K562 (cell line): ENCODE data around the gene GFRA1. TPM values are rescaled to one million over a fixed set of nuclear protein-coding genes. Genes with fewer than 3 reads are reported as not detected.
"Not testable (repeated sequence)": the region's sequence is repeated elsewhere in the genome, so short reads cannot be mapped to it uniquely, and the experiment has no call there.

Source experiments
- ATAC-seq: fragments of 200-7000 bp; cut with Tn5 transposase; 3 replicates; pipeline ENCODE4 v1.9.1; 2020; ENCODE audit warnings: moderate library complexity
- BruUV-seq: library from RNA; stranded (reverse); fragments of 400-500 nt; replicated peaks from 2 replicates; lab custom pipeline; 2021; lab: Mats Ljungman, UMichigan
- CTCF ChIA-PET: fragments of 300-600 bp; formaldehyde crosslinking; extraction: SDS; loops from one replicate; lab custom pipeline; 2021; ENCODE audit warnings: low intra/inter-chr PET ratio; lab: Yijun Ruan, JAX
- POLR2A ChIA-PET: fragments of 300-600, 350-650 bp; sonication (Branson Sonifier 250); formaldehyde crosslinking; extraction: SDS; loops from one replicate; lab custom pipeline; 2021; ENCODE audit warnings: antibody characterized with exemption, inconsistent platforms; lab: Yijun Ruan, JAX
- DNase-seq, 4 experiments: peaks; one replicate each; pipeline versions ENCODE4 v3.0.0 to v3.0.0-alpha.2; 2011 to 2018; ENCODE audit warnings: low spot score in 3 of 4, mixed read lengths in 3 of 4; ENCODE audit errors: extremely low read depth in 1 of 4
- FAIRE-seq: peaks from 2 replicates; lab custom pipeline; 2011; peaks lifted over from hg19 to GRCh38; lab: Jason Lieb, UNC
- H2AFZ ChIP-seq: 2 replicates; pipeline ENCODE4 v1.6.0; 2011; ENCODE audit warnings: low read depth, low read length, control low read depth, inconsistent platforms
- H3K27ac ChIP-seq: fragments of 200-600 bp; 3 replicates; pipeline ENCODE4 v1.8.0; 2011; ENCODE audit warnings: low read depth, mild to moderate bottlenecking, control low read depth, inconsistent platforms, low read length, moderate library complexity, mixed read lengths; ENCODE audit errors: extremely low read depth
- H3K27me3 ChIP-seq, 2 experiments: fragments of 300-600 bp in 1 of 2; 2 replicates in 1 of 2; 3 replicates in 1 of 2; pipeline versions ENCODE4 v1.6.0 to v1.8.0; 2011; ENCODE audit warnings: inconsistent platforms in 2 of 2, low read length in 2 of 2, mild to moderate bottlenecking in 1 of 2, mixed read lengths in 1 of 2, moderate library complexity in 1 of 2; ENCODE audit not compliant: control insufficient read depth in 2 of 2, insufficient read depth in 2 of 2
- H3K36me3 ChIP-seq: fragments of 300-600 bp; 3 replicates; pipeline ENCODE4 v1.8.0; 2011; ENCODE audit warnings: mild to moderate bottlenecking, low read length, inconsistent platforms; ENCODE audit not compliant: control insufficient read depth, insufficient read depth
- H3K4me1 ChIP-seq, 2 experiments: fragments of 200-600 bp in 1 of 2; replicated peaks in 1 of 2; 2 replicates in 1 of 2; 3 replicates in 1 of 2; pipeline versions ENCODE4 v1.5.1 to v1.8.0; 2011; ENCODE audit warnings: inconsistent platforms in 2 of 2, low read length in 2 of 2, mild to moderate bottlenecking in 1 of 2, mixed read lengths in 1 of 2, moderate library complexity in 1 of 2; ENCODE audit not compliant: control insufficient read depth in 2 of 2, insufficient read depth in 2 of 2
- H3K4me2 ChIP-seq: 2 replicates; pipeline ENCODE4 v1.6.1; 2011; ENCODE audit warnings: low read length, control low read depth, inconsistent platforms, mixed read lengths; ENCODE audit not compliant: insufficient read depth
- H3K4me3 ChIP-seq: fragments of 200-600 bp; sonication (generic), shearing (Covaris generic); 2 replicates; pipeline ENCODE4 v1.5.1; 2016; ENCODE audit warnings: control low read depth, inconsistent platforms
- H3K79me2 ChIP-seq: fragments of 200-600 bp; 3 replicates; pipeline ENCODE4 v1.8.0; 2011; ENCODE audit warnings: low read length, inconsistent platforms; ENCODE audit not compliant: control insufficient read depth, insufficient read depth
- H3K9ac ChIP-seq, 2 experiments: 2 replicates each; pipeline versions ENCODE4 v1.6.0 to v1.6.1; 2011; ENCODE audit warnings: low read depth in 2 of 2, low read length in 2 of 2, control low read depth in 1 of 2, inconsistent platforms in 1 of 2, mild to moderate bottlenecking in 1 of 2, mixed read lengths in 1 of 2; ENCODE audit not compliant: insufficient read depth in 1 of 2
- H3K9me1 ChIP-seq: one replicate; pipeline ENCODE4 v1.6.0; 2011; ENCODE audit warnings: inconsistent platforms, mild to moderate bottlenecking, low read length, moderate library complexity; ENCODE audit not compliant: control insufficient read depth, insufficient read depth
- H3K9me3 ChIP-seq: replicated peaks from 2 replicates; pipeline ENCODE4 v1.5.1; 2011; ENCODE audit warnings: low read depth, low read length, inconsistent platforms; ENCODE audit not compliant: control insufficient read depth, insufficient read depth
- H4K20me1 ChIP-seq: replicated peaks from 2 replicates; pipeline ENCODE4 v1.6.1; 2011; ENCODE audit warnings: low read length, inconsistent platforms, mixed read lengths; ENCODE audit not compliant: control insufficient read depth, insufficient read depth
- WGBS: fragments of 100-300 bp; shearing (Covaris generic); methylation state at CpG from one replicate; pipeline ENCODE4 v1.1.6; 2016; ENCODE audit warnings: low coverage, mixed read lengths; ENCODE audit not compliant: insufficient coverage; ENCODE audit errors: missing lambda C conversion rate; 5-methylcytosine and 5-hydroxymethylcytosine counted together
- in situ Hi-C: fragments of 300-500 bp; cut with MboI; formaldehyde crosslinking; loops from 4 replicates; pipeline ENCODE4 v1.15.0; 2018; ENCODE audit warnings: inconsistent platforms, mixed read lengths
- intact Hi-C: fragments of 100-400 bp; cut with micrococcal nuclease; formaldehyde crosslinking; loops from 2 replicates; pipeline ENCODE4 v1.14.2; 2022
- polyA plus RNA-seq, 8 experiments: library from polyadenylated mRNA; depleted of rRNA in 4 of 8; stranded (reverse) in 5 of 8; unstranded in 3 of 8; fragments of >200 nt; fragmentation: Nextera tagmentation in 2 of 8; fragmentation: Illumina TruSeq in 1 of 8; extraction: Ambion mirVana in 2 of 8; extraction: Trizol in 1 of 8; gene quantifications; 2 replicates each; pipeline versions ENCODE4 v1.2.1 to v1.2.3, GENCODE V29; 2011 to 2014; ENCODE audit warnings: inconsistent platforms in 1 of 8, missing spikeins in 1 of 8
- total RNA-seq, 7 experiments: library from RNA; depleted of rRNA in 6 of 7; stranded (reverse); fragments of >200 nt in 6 of 7; fragmentation: Illumina TruSeq in 2 of 7; extraction: Trizol in 2 of 7; gene quantifications; 2 replicates each; pipeline versions ENCODE4 v1.2.1 to v1.2.3, GENCODE V29; 2011 to 2021; ENCODE audit warnings: low replicate concordance in 1 of 7

GFRA1 gene
- total and polyA plus RNA-seq, 9 of the 15 experiments (the other 6 are each of a cell fraction or from before 2014, with no cell fraction given) = 0.04 TPM; not detected in 8

GRCh38 chr10:116053009-116053730, 219.8 kb downstream of the GFRA1 start:
- FAIRE-seq, H3K9me3 ChIP-seq, H3K36me3 ChIP-seq, CTCF ChIA-PET, H3K27me3 ChIP-seq, in situ Hi-C loops, H3K4me3 ChIP-seq, BruUV-seq, H3K4me1 ChIP-seq, ATAC-seq, H3K9ac ChIP-seq, H4K20me1 ChIP-seq, H3K27ac ChIP-seq, H2AFZ ChIP-seq, H3K9me1 ChIP-seq, DNase-seq, H3K79me2 ChIP-seq, intact Hi-C loops, H3K4me2 ChIP-seq: not testable (repeated sequence)
- POLR2A ChIA-PET = interaction anchor here (0.7 kb wide), 1 partner anchor 1399 kb away, joined by 3 read pairs; no protein-coding TSS in a partner anchor
- WGBS = 0% methylated on average over 3 of the region's 3 CpGs

GRCh38 chr10:116052522-116052921, 220.5 kb downstream of the GFRA1 start:
- H3K36me3 ChIP-seq, FAIRE-seq, in situ Hi-C loops, POLR2A ChIA-PET, H3K4me3 ChIP-seq, H3K9me1 ChIP-seq, H2AFZ ChIP-seq, H3K9ac ChIP-seq, H3K4me2 ChIP-seq, DNase-seq, CTCF ChIA-PET, H3K4me1 ChIP-seq, H3K79me2 ChIP-seq, intact Hi-C loops, H3K9me3 ChIP-seq, BruUV-seq, ATAC-seq, H3K27me3 ChIP-seq, H3K27ac ChIP-seq, H4K20me1 ChIP-seq: not testable (repeated sequence)
- no CpG with 5 or more reads among the region's 3 CpGs for WGBS
